Non-pigmented ciliary epithelial cell (primary cell): ENCODE results near the gene RIPK4.
"Not testable (repeated sequence)": the region's sequence is repeated elsewhere in the genome, so short reads cannot be mapped to it uniquely, and the experiment has no call there.

Experiments
- DNase-seq: peaks from one replicate; pipeline ENCODE4 v3.0.0-alpha.2; 2010; ENCODE audit warnings: low read depth

The RIPK4 gene

GRCh38 chr21:41795726-41796125 is 28.9 kb upstream of the RIPK4 start:
- DNase-seq, result no peak

- no peak for DNase-seq
These were observed 27.7 kb upstream of the RIPK4 start for GRCh38 chr21:41794600-41794999.

GRCh38 chr21:41792711-41793110 is 25.9 kb upstream of the RIPK4 start:
- DNase-seq, result no peak

GRCh38 chr21:41786509-41786987 is 19.7 kb upstream of the RIPK4 start:
- DNase-seq, result no peak

- not testable (repeated sequence) for DNase-seq
These were observed 18.4 kb upstream of the RIPK4 start for GRCh38 chr21:41785262-41785661.

GRCh38 chr21:41784456-41785102 is 17.7 kb upstream of the RIPK4 start:
- DNase-seq, result no peak

- DNase-seq, result no peak
These were observed 16.8 kb upstream of the RIPK4 start for GRCh38 chr21:41783476-41784180.

- no peak for DNase-seq
These were observed 14.2 kb upstream of the RIPK4 start for GRCh38 chr21:41781050-41781410.

- no peak for DNase-seq
These were observed 13.6 kb upstream of the RIPK4 start for GRCh38 chr21:41780337-41781049.

GRCh38 chr21:41779659-41780058 is 12.8 kb upstream of the RIPK4 start:
- no peak for DNase-seq

- no peak for DNase-seq
These were observed 12.2 kb upstream of the RIPK4 start for GRCh38 chr21:41778930-41779600.

GRCh38 chr21:41777951-41778815 is 11.3 kb upstream of the RIPK4 start:
- DNase-seq, result peak; percentile 41

GRCh38 chr21:41776778-41777177 is 9.9 kb upstream of the RIPK4 start:
- no peak for DNase-seq

GRCh38 chr21:41775149-41775472 is 8.3 kb upstream of the RIPK4 start:
- no peak for DNase-seq

- no peak for DNase-seq
These were observed 7.8 kb upstream of the RIPK4 start for GRCh38 chr21:41774467-41775148.

- DNase-seq, result no peak
These were observed 5.7 kb upstream of the RIPK4 start for GRCh38 chr21:41772351-41773080.

GRCh38 chr21:41771625-41771945 is 4.7 kb upstream of the RIPK4 start:
- DNase-seq, result no peak

GRCh38 chr21:41770901-41771624 is 4.2 kb upstream of the RIPK4 start:
- DNase-seq, result no peak

- no peak for DNase-seq
These were observed 3.1 kb upstream of the RIPK4 start for GRCh38 chr21:41769933-41770332.

- no peak for DNase-seq
These were observed 2.7 kb upstream of the RIPK4 start for GRCh38 chr21:41769521-41769920.
